ENCODE results near the gene NFIA.

Gene NFIA

GRCh38 chr1:61290525-61290924 is 208.2 kb downstream of the NFIA start:
- Histone ChIP-seq H3K79me2 (ENCODE audit: insufficient read depth, low read depth) (no peaks in the 10 kb centered on the region), H3K4me2 (no peak overlapping the region), H3K27me3 (ENCODE audit: insufficient read depth, low read depth) (no peaks in the 10 kb centered on the region), H2AFZ (ENCODE audit: low read depth) (no peak overlapping the region), H3K9ac (no peak overlapping the region), H3K27ac (no peak overlapping the region), H3K4me3 (IDR thresholded peaks at IDR 0.05; ENCODE audit: insufficient read depth, low read depth, low read length) (no peak overlapping the region), H3K4me1 (ENCODE audit: low read depth, poor library complexity, severe bottlenecking) (no peaks in the 10 kb centered on the region), H4K20me1 (ENCODE audit: insufficient read depth) (no peaks in the 10 kb centered on the region), H3K36me3 (ENCODE audit: insufficient read depth) (no peaks in the 10 kb centered on the region)
- TF ChIP-seq CTCF (conservative IDR thresholded peaks at IDR 0.05; ENCODE audit: low read depth, low read length): no peak

- Histone ChIP-seq H3K27me3 (ENCODE audit: insufficient read depth, low read depth) (no peaks in the 10 kb centered on the region), H3K4me1 (ENCODE audit: low read depth, poor library complexity, severe bottlenecking) (no peaks in the 10 kb centered on the region), H3K36me3 (ENCODE audit: insufficient read depth) (no peaks in the 10 kb centered on the region), H3K79me2 (ENCODE audit: insufficient read depth, low read depth) (no peaks in the 10 kb centered on the region), H3K9ac (no peak overlapping the region), H2AFZ (ENCODE audit: low read depth) (no peak overlapping the region), H4K20me1 (ENCODE audit: insufficient read depth) (no peaks in the 10 kb centered on the region), H3K27ac (no peak overlapping the region), H3K4me3 (IDR thresholded peaks at IDR 0.05; ENCODE audit: insufficient read depth, low read depth, low read length) (no peak overlapping the region), H3K4me2 (no peak overlapping the region)
- no peak for TF ChIP-seq CTCF (conservative IDR thresholded peaks at IDR 0.05; ENCODE audit: low read depth, low read length)
Measured at GRCh38 chr1:61293197-61293596, 210.8 kb downstream of the NFIA start.

DNA sequence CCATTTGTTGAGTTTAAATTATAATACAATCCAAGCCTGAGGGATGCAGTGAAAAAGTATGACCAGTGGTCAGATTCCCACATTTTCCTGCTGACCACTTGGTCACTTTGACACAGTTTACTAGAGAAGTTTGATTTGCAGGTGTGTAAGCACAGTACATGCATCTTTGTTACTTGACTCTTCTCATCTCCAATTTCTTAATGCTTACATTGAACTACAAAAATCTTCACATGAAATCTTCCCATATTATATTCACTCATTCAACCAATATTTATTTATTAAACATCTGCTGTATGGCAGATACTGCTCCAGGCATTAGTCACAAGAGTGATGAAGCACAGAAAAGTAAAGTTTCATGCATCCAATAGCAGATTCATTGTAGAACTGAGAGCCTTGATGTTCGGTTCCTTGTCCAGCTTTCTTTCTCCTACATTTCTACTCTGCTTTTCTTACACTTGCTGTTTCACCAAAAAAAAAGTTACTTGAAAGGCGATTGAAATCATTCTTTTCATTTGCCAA is 211.7 kb downstream of the NFIA start:
- Histone ChIP-seq H3K4me2 (no peak overlapping the region), H3K9ac (no peak overlapping the region), H3K4me1 (ENCODE audit: low read depth, poor library complexity, severe bottlenecking) (no peaks in the 10 kb centered on the region), H2AFZ (ENCODE audit: low read depth) (no peak overlapping the region), H3K36me3 (ENCODE audit: insufficient read depth) (no peaks in the 10 kb centered on the region), H3K27ac (no peak overlapping the region), H3K79me2 (ENCODE audit: insufficient read depth, low read depth) (no peaks in the 10 kb centered on the region), H3K27me3 (ENCODE audit: insufficient read depth, low read depth) (no peaks in the 10 kb centered on the region), H4K20me1 (ENCODE audit: insufficient read depth) (no peaks in the 10 kb centered on the region), H3K4me3 (IDR thresholded peaks at IDR 0.05; ENCODE audit: insufficient read depth, low read depth, low read length) (no peak overlapping the region)
- TF ChIP-seq CTCF (conservative IDR thresholded peaks at IDR 0.05; ENCODE audit: low read depth, low read length): no peak

DNA sequence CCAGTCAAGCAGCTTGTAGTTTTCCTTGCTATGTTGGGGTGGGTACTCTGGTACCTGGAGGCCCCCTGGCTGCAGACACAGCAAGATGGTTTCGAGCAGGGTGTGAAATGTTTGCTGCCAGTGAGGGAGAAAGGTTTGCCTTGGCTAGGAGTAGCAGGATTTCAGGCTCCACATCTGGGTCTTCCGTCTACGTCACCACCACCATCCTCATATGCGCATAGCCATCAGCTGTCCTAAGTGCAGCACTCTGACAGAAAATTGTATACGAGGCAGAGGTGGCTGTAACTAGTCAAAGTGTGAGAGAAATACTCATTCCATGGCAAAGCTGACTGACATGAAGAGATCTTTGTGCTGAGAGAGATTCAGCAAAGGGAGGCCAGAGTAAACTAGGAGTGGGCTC is 212.6 kb downstream of the NFIA start:
- no peak for TF ChIP-seq CTCF (conservative IDR thresholded peaks at IDR 0.05; ENCODE audit: low read depth, low read length)
- H3K4me2 ChIP-seq: no peak overlapping the region
- H3K4me1 ChIP-seq (ENCODE audit: low read depth, poor library complexity, severe bottlenecking): no peaks in the 10 kb centered on the region
- no peak overlapping the region for H3K4me3 ChIP-seq (IDR thresholded peaks at IDR 0.05; ENCODE audit: insufficient read depth, low read depth, low read length)
- no peaks in the 10 kb centered on the region for H3K36me3 ChIP-seq (ENCODE audit: insufficient read depth)
- no peak overlapping the region for H3K9ac ChIP-seq
- no peaks in the 10 kb centered on the region for H4K20me1 ChIP-seq (ENCODE audit: insufficient read depth)
- no peaks in the 10 kb centered on the region for H3K27me3 ChIP-seq (ENCODE audit: insufficient read depth, low read depth)
- H3K79me2 ChIP-seq (ENCODE audit: insufficient read depth, low read depth): no peaks in the 10 kb centered on the region
- H2AFZ ChIP-seq (ENCODE audit: low read depth): no peak overlapping the region
- H3K27ac ChIP-seq: no peak overlapping the region
